ENCODE measurements around the gene TMEM250.

The TMEM250 gene

GRCh38 chr9:136082496-136083361 lies 35.9 kb downstream of the TMEM250 start:
- DNase-seq (ENCODE audit: low read depth), result no peak

GRCh38 chr9:136081826-136082495 lies 36.7 kb downstream of the TMEM250 start:
- no peak for DNase-seq (ENCODE audit: low read depth)

- DNase-seq (ENCODE audit: low read depth), result no peak
Observed at GRCh38 chr9:136081113-136081825, 37.4 kb downstream of the TMEM250 start.

GRCh38 chr9:136080716-136081112 lies 38.0 kb downstream of the TMEM250 start:
- no peak for DNase-seq (ENCODE audit: low read depth)

GRCh38 chr9:136079916-136080246 lies 38.8 kb downstream of the TMEM250 start:
- no peak for DNase-seq (ENCODE audit: low read depth)

- DNase-seq (ENCODE audit: low read depth), result no peak
Observed at GRCh38 chr9:136079211-136079915, 39.3 kb downstream of the TMEM250 start.

GRCh38 chr9:136078498-136079011 lies 40.1 kb downstream of the TMEM250 start:
- no peak for DNase-seq (ENCODE audit: low read depth)

- DNase-seq (ENCODE audit: low read depth), result no peak
Observed at GRCh38 chr9:136078024-136078423, 40.7 kb downstream of the TMEM250 start.

- DNase-seq (ENCODE audit: low read depth), result no peak
Observed at GRCh38 chr9:136077491-136077890, 41.2 kb downstream of the TMEM250 start.

GRCh38 chr9:136075881-136076678 lies 42.6 kb downstream of the TMEM250 start:
- no peak for DNase-seq (ENCODE audit: low read depth)

GRCh38 chr9:136075134-136075841 lies 43.4 kb downstream of the TMEM250 start:
- no peak for DNase-seq (ENCODE audit: low read depth)

GRCh38 chr9:136074706-136075105 lies 44.0 kb downstream of the TMEM250 start:
- no peak for DNase-seq (ENCODE audit: low read depth)
